Karpas-422 (cell line): ENCODE data around the gene LCA5L. TPM values are rescaled to one million over a fixed set of nuclear protein-coding genes. Genes with fewer than 3 reads are reported as not detected.

ENCODE experiments used
- DNase-seq: peaks from one replicate; pipeline ENCODE4 v3.0.0-alpha.2; 2015
- H2AFZ ChIP-seq: fragments of 200-600 bp; sonication (generic); 2 replicates; pipeline ENCODE4 v1.6.1; 2014; ENCODE audit warnings: antibody characterized with exemption, low read length, mixed read lengths
- H3K27ac ChIP-seq: fragments of 200-600 bp; sonication (generic); 2 replicates; pipeline ENCODE4 v1.5.1; 2014; ENCODE audit warnings: mild to moderate bottlenecking, low read length, moderate library complexity
- H3K27me3 ChIP-seq: fragments of 200-600 bp; sonication (generic); 2 replicates; pipeline ENCODE4 v1.6.1; 2014; ENCODE audit warnings: low read length, mixed read lengths
- H3K36me3 ChIP-seq: fragments of 200-600 bp; sonication (generic); 2 replicates; pipeline ENCODE4 v1.6.1; 2014; ENCODE audit warnings: low read length, mixed read lengths; ENCODE audit not compliant: insufficient read depth
- H3K4me1 ChIP-seq: fragments of 200-600 bp; sonication (generic); 2 replicates; pipeline ENCODE4 v1.6.1; 2014; ENCODE audit warnings: mild to moderate bottlenecking, low read length, mixed read lengths
- H3K4me2 ChIP-seq: fragments of 200-600 bp; sonication (generic); 2 replicates; pipeline ENCODE4 v1.6.1; 2014; ENCODE audit warnings: low read length, low read depth, mild to moderate bottlenecking; ENCODE audit not compliant: poor library complexity, severe bottlenecking
- H3K4me3 ChIP-seq: fragments of 200-600 bp; sonication (generic); 2 replicates; pipeline ENCODE4 v1.5.1; 2014; ENCODE audit warnings: mild to moderate bottlenecking, antibody characterized with exemption, low read length, mixed read lengths
- H3K79me2 ChIP-seq: fragments of 200-600 bp; sonication (generic); 2 replicates; pipeline ENCODE4 v1.6.1; 2014; ENCODE audit warnings: mild to moderate bottlenecking, low read length, mixed read lengths
- H3K9ac ChIP-seq: fragments of 200-600 bp; sonication (generic); 2 replicates; pipeline ENCODE4 v1.6.0; 2014; ENCODE audit warnings: low read length
- H3K9me2 ChIP-seq: fragments of 200-600 bp; sonication (generic), shearing (Covaris generic); replicated peaks from 2 replicates; pipeline ENCODE4 v1.6.0; 2014; ENCODE audit warnings: mild to moderate bottlenecking, low read length, moderate library complexity; ENCODE audit not compliant: insufficient read depth
- H3K9me3 ChIP-seq: fragments of 300-700, 200-600 bp; sonication (generic); 2 replicates; pipeline ENCODE4 v1.6.1; 2014; ENCODE audit warnings: low read length, mixed read lengths
- H4K20me1 ChIP-seq: fragments of 200-600 bp; sonication (generic); 2 replicates; pipeline ENCODE4 v1.6.1; 2014; ENCODE audit warnings: mild to moderate bottlenecking, antibody characterized with exemption, low read length, low read depth; ENCODE audit not compliant: insufficient read depth
- small RNA-seq: library from RNA; depleted of rRNA; stranded (forward); fragments of <200 nt; gene quantifications from one replicate; pipeline ENCODE3, GENCODE V24; 2014
- total RNA-seq: library from RNA; depleted of rRNA; stranded (reverse); fragments of >200 nt; shearing (Covaris generic); gene quantifications from 2 replicates; pipeline ENCODE4 v1.2.3, GENCODE V29; 2014; ENCODE audit warnings: low replicate concordance; rRNA removed

The LCA5L gene
- total RNA-seq, 1 experiment from 2014 or later = not detected

GRCh38 chr21:39366563-39366962 is 79.0 kb downstream of the LCA5L start:
- Histone ChIP-seq H4K20me1 (no peaks in the 10 kb centered on the region), H3K4me2 (no peak overlapping the region), H3K4me3 (no peak overlapping the region), H3K9me2 (no peaks in the 10 kb centered on the region), H3K36me3 (no peaks in the 10 kb centered on the region), H3K4me1 (peaks cover 11% of the 10 kb centered on the region), H2AFZ (no peak overlapping the region), H3K27me3 (no peaks in the 10 kb centered on the region), H3K9ac (no peak overlapping the region), H3K27ac (no peak overlapping the region), H3K79me2 (no peaks in the 10 kb centered on the region), H3K9me3 (no peaks in the 10 kb centered on the region)
- DNase-seq = no peak

GRCh38 chr21:39364949-39365348 is 80.6 kb downstream of the LCA5L start:
- no peak for DNase-seq
- Histone ChIP-seq H3K27ac (no peak overlapping the region), H2AFZ (no peak overlapping the region), H3K4me1 (no peaks in the 10 kb centered on the region), H3K9me2 (no peaks in the 10 kb centered on the region), H4K20me1 (no peaks in the 10 kb centered on the region), H3K79me2 (no peaks in the 10 kb centered on the region), H3K9me3 (no peaks in the 10 kb centered on the region), H3K9ac (no peak overlapping the region), H3K4me3 (no peak overlapping the region), H3K36me3 (no peaks in the 10 kb centered on the region), H3K27me3 (no peaks in the 10 kb centered on the region), H3K4me2 (no peak overlapping the region)

- no peak overlapping the region for H3K9ac ChIP-seq
- DNase-seq = no peak
- no peaks in the 10 kb centered on the region for H3K9me3 ChIP-seq
- H3K27ac ChIP-seq = no peak overlapping the region
- H3K27me3 ChIP-seq = no peaks in the 10 kb centered on the region
- no peaks in the 10 kb centered on the region for H3K9me2 ChIP-seq
- H3K4me2 ChIP-seq = no peak overlapping the region
- no peaks in the 10 kb centered on the region for H3K4me1 ChIP-seq
- no peaks in the 10 kb centered on the region for H4K20me1 ChIP-seq
- no peak overlapping the region for H2AFZ ChIP-seq
- H3K79me2 ChIP-seq = no peaks in the 10 kb centered on the region
- no peak overlapping the region for H3K4me3 ChIP-seq
- H3K36me3 ChIP-seq = no peaks in the 10 kb centered on the region
Observed at GRCh38 chr21:39363607-39364555, 81.7 kb downstream of the LCA5L start.

- Histone ChIP-seq H3K4me2 (no peak overlapping the region), H3K9me2 (no peaks in the 10 kb centered on the region), H3K27me3 (no peaks in the 10 kb centered on the region), H3K4me3 (no peak overlapping the region), H3K79me2 (no peaks in the 10 kb centered on the region), H3K4me1 (no peaks in the 10 kb centered on the region), H3K9ac (no peak overlapping the region), H3K27ac (no peak overlapping the region), H2AFZ (no peak overlapping the region), H4K20me1 (no peaks in the 10 kb centered on the region), H3K9me3 (no peaks in the 10 kb centered on the region), H3K36me3 (no peaks in the 10 kb centered on the region)
- DNase-seq = no peak
Observed at GRCh38 chr21:39362733-39363132, 82.8 kb downstream of the LCA5L start.

GRCh38 chr21:39359382-39359781 is 86.2 kb downstream of the LCA5L start:
- Histone ChIP-seq H3K79me2 (no peaks in the 10 kb centered on the region), H3K9ac (no peak overlapping the region), H3K27me3 (no peaks in the 10 kb centered on the region), H3K9me3 (no peaks in the 10 kb centered on the region), H4K20me1 (no peaks in the 10 kb centered on the region), H3K27ac (no peak overlapping the region), H3K4me2 (no peak overlapping the region), H3K9me2 (no peaks in the 10 kb centered on the region), H3K36me3 (no peaks in the 10 kb centered on the region), H2AFZ (no peak overlapping the region), H3K4me3 (no peak overlapping the region), H3K4me1 (no peaks in the 10 kb centered on the region)
- DNase-seq = no peak

Small RNA genes lying within 50 kb of the gene (small RNA-seq; reads per million reads assigned to genes)
- gene MIR6508 = not detected

Other genes starting within 250 kb of the LCA5L start
- 78.1 and 141 TPM in 2 replicates for gene BRWD1, start 132.1 kb downstream of the LCA5L start, total RNA-seq
- gene HMGN1, start 96.7 kb downstream of the LCA5L start, total RNA-seq = 430 and 561 TPM in 2 replicates
- gene SH3BGR, start 6.2 kb upstream of the LCA5L start, total RNA-seq = 0.47 TPM in 1 of 2 replicates, not detected in the other
- gene B3GALT5, start 167.2 kb upstream of the LCA5L start, total RNA-seq = not detected in 2 replicates